Suprapubic skin (tissue), 4 donors: ENCODE measurements around the gene LRRC7. TPM values are rescaled to one million over a fixed set of nuclear protein-coding genes. Genes with fewer than 3 reads are reported as not detected.

Experiments used
- DNase-seq, 2 donors: peaks; one replicate each; pipeline ENCODE4 v3.0.0-alpha.2; 2019; ENCODE audit warnings: low spot score in 2 of 2
- H3K27ac ChIP-seq: fragments of 200-600 bp; sonication (generic); one replicate; pipeline ENCODE4 v1.5.1; 2019
- H3K27me3 ChIP-seq: fragments of 200-600 bp; sonication (generic); one replicate; pipeline ENCODE4 v1.5.1; 2019
- H3K36me3 ChIP-seq: fragments of 200-600 bp; sonication (generic); one replicate; pipeline ENCODE4 v1.5.1; 2019
- H3K4me1 ChIP-seq: fragments of 200-600 bp; sonication (generic); one replicate; pipeline ENCODE4 v1.5.1; 2019
- H3K4me3 ChIP-seq: fragments of 200-600 bp; sonication (generic); one replicate; pipeline ENCODE4 v1.5.1; 2019; ENCODE audit warnings: mild to moderate bottlenecking
- H3K9me3 ChIP-seq: fragments of 200-600 bp; sonication (generic); one replicate; pipeline ENCODE4 v1.5.1; 2019
- CTCF ChIP-seq, 2 donors: fragments of 200-600 bp in 1 of 2; fragments of 450-650 bp in 1 of 2; sonication (generic) in 1 of 2; IDR thresholded peaks; one replicate each; pipeline ENCODE4 v1.5.1; 2016 to 2019; ENCODE audit warnings: antibody characterized with exemption in 2 of 2, mild to moderate bottlenecking in 1 of 2, moderate library complexity in 1 of 2
- EP300 ChIP-seq: sonication (generic); formaldehyde crosslinking; IDR thresholded peaks from one replicate; pipeline ENCODE4 v1.6.1; 2017; ENCODE audit warnings: antibody characterized with exemption
- POLR2A ChIP-seq, 2 donors: fragments of 450-650 bp; IDR thresholded peaks; one replicate each; pipeline ENCODE4 v1.6.1; 2017; ENCODE audit warnings: antibody characterized with exemption in 2 of 2, mild to moderate bottlenecking in 2 of 2, moderate library complexity in 2 of 2
- POLR2AphosphoS5 ChIP-seq, 3 donors: sonication (generic); formaldehyde crosslinking; IDR thresholded peaks; one replicate each; pipeline ENCODE4 v1.6.1; 2017; ENCODE audit warnings: antibody characterized with exemption in 3 of 3
- WGBS: methylation state at CpG from one replicate; pipeline ENCODE4 v1.1.5; 2018; 5-methylcytosine and 5-hydroxymethylcytosine counted together
- total RNA-seq, 4 donors: library from RNA; depleted of rRNA; stranded (reverse); fragments of >200 nt; gene quantifications; one replicate each; pipeline ENCODE4 v1.1.0, GENCODE V29; 2016

LRRC7 gene
- total RNA-seq, 4 donors from 2014 or later, result 0.24 to 0.98 (median 0.47) TPM

GRCh38 chr1:69587391-69587790 is 19.7 kb downstream of the LRRC7 start:
- TF ChIP-seq POLR2AphosphoS5 (IDR thresholded peaks at IDR 0.05), result no peak
- no peak for TF ChIP-seq CTCF (IDR thresholded peaks at IDR 0.05)
- no peak for TF ChIP-seq EP300
- no peak for TF ChIP-seq POLR2A (IDR thresholded peaks at IDR 0.05)
- 85% methylated on average over 5 of the region's 5 CpGs for WGBS

GRCh38 chr1:69589799-69590198 is 22.1 kb downstream of the LRRC7 start:
- no peak overlapping the region for H3K4me3 ChIP-seq
- TF ChIP-seq POLR2AphosphoS5 (IDR thresholded peaks at IDR 0.05), result no peak
- TF ChIP-seq CTCF (IDR thresholded peaks at IDR 0.05), result no peak
- TF ChIP-seq EP300, result no peak
- no peak for TF ChIP-seq POLR2A (IDR thresholded peaks at IDR 0.05)
- H3K27me3 ChIP-seq, result no peaks in the 10 kb centered on the region
- no peak overlapping the region for H3K27ac ChIP-seq
- 88% methylated on average over 1 of the region's 1 CpG for WGBS
- no peaks in the 10 kb centered on the region for H3K9me3 ChIP-seq
- no peak for DNase-seq
- H3K4me1 ChIP-seq, result no peaks in the 10 kb centered on the region
- no peaks in the 10 kb centered on the region for H3K36me3 ChIP-seq

More at GRCh38 chr1:69587391-69587790, 19.7 kb downstream of the LRRC7 start:
- H3K27ac ChIP-seq, result no peak overlapping the region
- H3K9me3 ChIP-seq, result no peaks in the 10 kb centered on the region
- no peak for DNase-seq
- no peaks in the 10 kb centered on the region for H3K4me1 ChIP-seq
- H3K36me3 ChIP-seq, result no peaks in the 10 kb centered on the region
- H3K27me3 ChIP-seq, result no peaks in the 10 kb centered on the region
- H3K4me3 ChIP-seq, result no peak overlapping the region

DNA sequence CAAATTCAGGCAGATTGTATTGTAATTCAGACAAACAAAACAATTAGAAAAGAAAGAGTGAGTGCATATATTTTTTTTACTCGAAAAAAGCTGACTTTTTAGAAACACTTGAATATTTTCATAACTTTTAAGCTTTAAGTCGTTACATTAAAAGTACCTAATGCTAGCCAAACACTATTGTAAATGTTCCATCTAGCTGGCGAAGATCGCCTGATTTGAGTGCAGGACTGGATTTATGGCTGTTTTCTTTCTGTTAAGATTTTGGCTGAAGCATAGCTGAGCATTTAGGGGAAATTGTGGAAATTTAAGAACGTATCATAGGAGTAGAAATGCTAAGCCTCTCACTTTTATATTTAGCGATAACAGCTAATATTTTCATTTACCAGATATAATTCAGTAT is 24.6 kb downstream of the LRRC7 start:
- Histone ChIP-seq H3K4me3 (no peak overlapping the region), H3K27me3 (no peaks in the 10 kb centered on the region), H3K9me3 (no peaks in the 10 kb centered on the region), H3K27ac (no peak overlapping the region), H3K4me1 (no peaks in the 10 kb centered on the region), H3K36me3 (no peaks in the 10 kb centered on the region)
- no peak for DNase-seq
- WGBS, result 83% methylated on average over 6 of the region's 6 CpGs
- TF ChIP-seq POLR2A (IDR thresholded peaks at IDR 0.05), result no peak
- no peak for TF ChIP-seq POLR2AphosphoS5 (IDR thresholded peaks at IDR 0.05)
- no peak for TF ChIP-seq CTCF (IDR thresholded peaks at IDR 0.05)
- TF ChIP-seq EP300, result no peak

DNA sequence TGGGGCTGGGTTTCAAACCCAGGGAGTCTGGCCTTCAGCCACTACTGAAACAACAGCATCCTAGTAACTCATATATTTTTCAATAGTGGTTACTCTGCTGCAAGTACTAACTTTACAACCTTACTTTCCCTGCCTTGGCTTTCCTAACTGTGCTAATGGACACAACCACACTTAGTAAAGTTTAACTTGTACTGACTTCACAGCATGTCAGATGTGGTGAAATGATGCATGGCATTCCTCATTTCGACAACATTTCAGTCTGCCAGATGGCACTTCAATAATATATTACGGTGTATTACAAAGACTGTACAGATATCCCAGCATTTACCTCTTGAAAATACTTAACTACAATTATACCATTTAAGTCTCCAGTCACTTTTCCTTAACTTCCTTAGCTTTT is 27.8 kb downstream of the LRRC7 start:
- no peaks in the 10 kb centered on the region for H3K4me1 ChIP-seq
- no peaks in the 10 kb centered on the region for H3K36me3 ChIP-seq
- DNase-seq, result no peak
- no peak overlapping the region for H3K4me3 ChIP-seq
- no peaks in the 10 kb centered on the region for H3K9me3 ChIP-seq
- no peak overlapping the region for H3K27ac ChIP-seq
- no peaks in the 10 kb centered on the region for H3K27me3 ChIP-seq
- WGBS, result 76% methylated on average over 2 of the region's 2 CpGs
- TF ChIP-seq EP300, result no peak
- TF ChIP-seq POLR2A (IDR thresholded peaks at IDR 0.05), result no peak
- TF ChIP-seq CTCF (IDR thresholded peaks at IDR 0.05), result no peak
- no peak for TF ChIP-seq POLR2AphosphoS5 (IDR thresholded peaks at IDR 0.05)

GRCh38 chr1:69611316-69611715 is 43.6 kb downstream of the LRRC7 start:
- Histone ChIP-seq H3K4me1 (no peaks in the 10 kb centered on the region), H3K36me3 (no peaks in the 10 kb centered on the region), H3K9me3 (no peaks in the 10 kb centered on the region), H3K27ac (no peak overlapping the region), H3K27me3 (no peaks in the 10 kb centered on the region), H3K4me3 (no peak overlapping the region)
- 37% methylated on average over 3 of the region's 3 CpGs for WGBS
- TF ChIP-seq POLR2AphosphoS5 (IDR thresholded peaks at IDR 0.05) (no peak), CTCF (IDR thresholded peaks at IDR 0.05) (no peak), POLR2A (IDR thresholded peaks at IDR 0.05) (no peak), EP300 (no peak)
- DNase-seq, result no peak
